ENCODE measurements around the gene MECP2. TPM values are rescaled to one million over a fixed set of nuclear protein-coding genes. Genes with fewer than 3 reads are reported as not detected.
A peak's percentile ranks its signal among the peaks of the same experiment; 100 is the strongest.

Gene MECP2
- total RNA-seq, 3 donors from 2014 or later, result 56.3 to 58.3 (median 57.8) TPM

GRCh38 chrX:154056770-154057241 lies 40.7 kb downstream of the MECP2 start:
- intact Hi-C loops (cut with DNase I; ENCODE audit: low total_unique reads), result no loop called here
- Histone ChIP-seq H3K36me3 (no peaks in the 10 kb centered on the region), H3K4me1 (peaks cover 0 to 10% of the 10 kb centered on the region in 2 donors), H3K27me3 (peaks cover 0 to 42% of the 10 kb centered on the region in 2 donors), H3K9me3 (no peaks in the 10 kb centered on the region), H3K4me3 (no peak overlapping the region), H3K27ac (peak overlapping the region in 1 of 2 donors; percentile 25)
- peak in 1 of 2 donors; percentile 26 for DNase-seq (ENCODE audit: low spot score in 2 of 2)
- TF ChIP-seq CTCF (IDR thresholded peaks at IDR 0.05) (no peak), POLR2AphosphoS5 (IDR thresholded peaks at IDR 0.05) (no peak), POLR2A (IDR thresholded peaks at IDR 0.05) (no peak)

GRCh38 chrX:154051201-154051810 lies 46.2 kb downstream of the MECP2 start:
- Histone ChIP-seq H3K36me3 (no peaks in the 10 kb centered on the region), H3K27ac (peak overlapping the region; percentile 70 to 74), H3K27me3 (peaks cover 0 to 37% of the 10 kb centered on the region in 2 donors), H3K9me3 (no peaks in the 10 kb centered on the region), H3K4me3 (no peak overlapping the region), H3K4me1 (peaks cover 3 to 14% of the 10 kb centered on the region in 2 donors)
- intact Hi-C loops (cut with DNase I; ENCODE audit: low total_unique reads), result no loop called here
- DNase-seq (ENCODE audit: low spot score in 2 of 2), result peak; percentile 54 to 59
- TF ChIP-seq CTCF (IDR thresholded peaks at IDR 0.05) (peak; percentile 50 to 58 (median 52)), POLR2A (IDR thresholded peaks at IDR 0.05) (no peak)

GRCh38 chrX:154050113-154050495 lies 47.4 kb downstream of the MECP2 start:
- Histone ChIP-seq H3K4me1 (peaks cover 3 to 14% of the 10 kb centered on the region in 2 donors), H3K27ac (peak overlapping the region; percentile 70 to 74), H3K27me3 (peaks cover 0 to 45% of the 10 kb centered on the region in 2 donors), H3K9me3 (no peaks in the 10 kb centered on the region), H3K36me3 (no peaks in the 10 kb centered on the region), H3K4me3 (no peak overlapping the region)
- DNase-seq (ENCODE audit: low spot score in 2 of 2), result no peak
- no peak for TF ChIP-seq CTCF (IDR thresholded peaks at IDR 0.05)
- no peak for TF ChIP-seq POLR2A (IDR thresholded peaks at IDR 0.05)
- no peak for TF ChIP-seq POLR2AphosphoS5 (IDR thresholded peaks at IDR 0.05)
- intact Hi-C loops (cut with DNase I; ENCODE audit: low total_unique reads), result no loop called here

GRCh38 chrX:154049209-154050112 lies 48.1 kb downstream of the MECP2 start:
- peak in 1 of 2 donors; percentile 40 for DNase-seq (ENCODE audit: low spot score in 2 of 2)
- TF ChIP-seq CTCF (IDR thresholded peaks at IDR 0.05) (no peak), POLR2AphosphoS5 (IDR thresholded peaks at IDR 0.05) (no peak), POLR2A (IDR thresholded peaks at IDR 0.05) (no peak)
- Histone ChIP-seq H3K27ac (peak overlapping the region; percentile 70 to 74), H3K36me3 (no peaks in the 10 kb centered on the region), H3K27me3 (peaks cover 0 to 49% of the 10 kb centered on the region in 2 donors), H3K4me3 (no peak overlapping the region), H3K9me3 (no peaks in the 10 kb centered on the region), H3K4me1 (peaks cover 3 to 14% of the 10 kb centered on the region in 2 donors)
- intact Hi-C loops (cut with DNase I; ENCODE audit: low total_unique reads), result no loop called here

- H3K4me1 ChIP-seq, result peaks cover 3 to 14% of the 10 kb centered on the region in 2 donors
- H3K27me3 ChIP-seq, result peaks cover 0 to 49% of the 10 kb centered on the region in 2 donors
- no peak for DNase-seq (ENCODE audit: low spot score in 2 of 2)
- no peaks in the 10 kb centered on the region for H3K9me3 ChIP-seq
- no peaks in the 10 kb centered on the region for H3K36me3 ChIP-seq
- TF ChIP-seq CTCF (IDR thresholded peaks at IDR 0.05) (no peak), POLR2AphosphoS5 (IDR thresholded peaks at IDR 0.05) (no peak), POLR2A (IDR thresholded peaks at IDR 0.05) (no peak)
- H3K4me3 ChIP-seq, result no peak overlapping the region
- H3K27ac ChIP-seq, result peak overlapping the region in 1 of 2 donors; percentile 74
- intact Hi-C loops (cut with DNase I; ENCODE audit: low total_unique reads), result no loop called here
Measured at GRCh38 chrX:154048398-154048797, 49.1 kb downstream of the MECP2 start.

Measured in breast epithelium (tissue), 4 donors.